Gastrocnemius medialis (tissue), 4 donors: ENCODE results near the gene AKR1C8.
"Not testable (repeated sequence)": the region's sequence is repeated elsewhere in the genome, so short reads cannot be mapped to it uniquely, and the experiment has no call there.

ENCODE experiments used
- POLR2A ChIP-seq, 2 donors: fragments of 450-650 bp; IDR thresholded peaks; one replicate each; pipeline ENCODE4 v1.6.1; 2017; ENCODE audit warnings: antibody characterized with exemption in 2 of 2, mild to moderate bottlenecking in 2 of 2, moderate library complexity in 2 of 2
- TF ChIP-seq, protein P1 (sequence below), 5 experiments: fragments of 450-650 bp in 3 of 5; fragments of 200-600 bp in 2 of 5; sonication (generic) in 2 of 5; IDR thresholded peaks in 4 of 5; conservative IDR thresholded peaks in 1 of 5; 1 replicate in 4 of 5; 2 replicates in 1 of 5; pipeline ENCODE4 v1.5.1; 2016 to 2019; ENCODE audit warnings: antibody characterized with exemption in 5 of 5, mild to moderate bottlenecking in 3 of 5, moderate library complexity in 3 of 5

DNA sequence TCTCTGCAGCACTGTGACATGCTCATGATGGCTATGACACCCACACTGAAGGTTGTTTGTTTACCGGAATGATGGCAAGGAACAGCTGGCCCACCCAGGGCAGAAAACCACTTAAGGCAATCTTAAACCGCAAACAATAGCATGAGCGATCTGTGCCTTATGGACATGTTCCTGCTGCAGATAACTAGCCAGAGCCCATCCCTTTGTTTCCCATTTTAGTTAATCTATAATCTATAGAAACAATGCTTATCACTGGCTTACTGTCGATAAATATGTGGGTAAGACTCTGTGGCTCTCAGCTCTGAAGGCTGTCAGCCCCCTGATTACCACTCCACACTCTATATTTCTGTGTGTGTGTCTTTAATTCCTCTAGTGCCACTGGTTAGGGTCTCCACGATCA, 65.0 kb downstream of the AKR1C8 start:
- TF ChIP-seq, protein P1, sequence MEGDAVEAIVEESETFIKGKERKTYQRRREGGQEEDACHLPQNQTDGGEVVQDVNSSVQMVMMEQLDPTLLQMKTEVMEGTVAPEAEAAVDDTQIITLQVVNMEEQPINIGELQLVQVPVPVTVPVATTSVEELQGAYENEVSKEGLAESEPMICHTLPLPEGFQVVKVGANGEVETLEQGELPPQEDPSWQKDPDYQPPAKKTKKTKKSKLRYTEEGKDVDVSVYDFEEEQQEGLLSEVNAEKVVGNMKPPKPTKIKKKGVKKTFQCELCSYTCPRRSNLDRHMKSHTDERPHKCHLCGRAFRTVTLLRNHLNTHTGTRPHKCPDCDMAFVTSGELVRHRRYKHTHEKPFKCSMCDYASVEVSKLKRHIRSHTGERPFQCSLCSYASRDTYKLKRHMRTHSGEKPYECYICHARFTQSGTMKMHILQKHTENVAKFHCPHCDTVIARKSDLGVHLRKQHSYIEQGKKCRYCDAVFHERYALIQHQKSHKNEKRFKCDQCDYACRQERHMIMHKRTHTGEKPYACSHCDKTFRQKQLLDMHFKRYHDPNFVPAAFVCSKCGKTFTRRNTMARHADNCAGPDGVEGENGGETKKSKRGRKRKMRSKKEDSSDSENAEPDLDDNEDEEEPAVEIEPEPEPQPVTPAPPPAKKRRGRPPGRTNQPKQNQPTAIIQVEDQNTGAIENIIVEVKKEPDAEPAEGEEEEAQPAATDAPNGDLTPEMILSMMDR (IDR thresholded peaks at IDR 0.05 in 4 of 5, conservative IDR thresholded peaks at IDR 0.05 in 1 of 5), result not testable (repeated sequence)
- not testable (repeated sequence) for TF ChIP-seq POLR2A (IDR thresholded peaks at IDR 0.05)
